ENCODE measurements around the gene SERPINA1. TPM values are rescaled to one million over a fixed set of nuclear protein-coding genes. Genes with fewer than 3 reads are reported as not detected.

Gene SERPINA1
- total RNA-seq, 1 donor from 2014 or later: not detected

DNA sequence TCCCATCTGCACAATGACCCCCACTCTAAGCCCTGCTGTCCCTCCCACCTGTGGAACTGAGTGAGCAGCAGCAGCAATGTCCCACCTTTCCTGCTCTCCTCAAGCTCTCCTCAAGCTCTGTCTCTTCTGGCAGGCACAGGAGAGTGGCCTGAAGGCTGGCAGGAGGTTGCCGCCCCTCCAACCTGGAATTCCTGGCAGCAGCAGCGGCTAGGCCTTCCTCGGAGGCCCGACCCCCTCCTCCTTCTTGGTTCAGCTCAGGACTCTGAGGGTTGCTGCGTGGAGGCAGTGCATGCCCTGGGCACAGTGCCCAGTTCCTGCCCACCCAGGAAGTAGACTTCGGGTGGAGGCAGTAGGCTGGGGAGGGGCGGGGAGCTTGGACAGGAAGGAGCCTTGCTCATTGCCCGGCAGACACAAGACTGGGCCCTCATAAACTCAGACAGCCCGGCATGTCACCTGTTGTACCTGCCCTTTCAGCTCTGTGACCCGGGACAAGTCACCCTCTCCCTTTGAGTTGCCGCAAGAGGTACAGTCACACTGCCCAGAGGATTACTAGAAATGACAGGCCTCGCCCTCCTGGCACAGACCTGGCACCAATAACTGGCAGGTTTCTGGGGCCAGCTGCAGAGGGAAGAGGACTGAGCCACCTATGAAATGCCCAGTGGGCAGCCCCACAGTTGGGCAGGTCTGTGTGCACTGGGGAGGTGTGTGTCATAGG lies 2.1 kb upstream of the SERPINA1 start:
- no peaks in the 10 kb centered on the region for H3K4me1 Mint-ChIP-seq (ENCODE audit: low read depth, unreplicated experiment)
- TF ChIP-seq, protein P1, sequence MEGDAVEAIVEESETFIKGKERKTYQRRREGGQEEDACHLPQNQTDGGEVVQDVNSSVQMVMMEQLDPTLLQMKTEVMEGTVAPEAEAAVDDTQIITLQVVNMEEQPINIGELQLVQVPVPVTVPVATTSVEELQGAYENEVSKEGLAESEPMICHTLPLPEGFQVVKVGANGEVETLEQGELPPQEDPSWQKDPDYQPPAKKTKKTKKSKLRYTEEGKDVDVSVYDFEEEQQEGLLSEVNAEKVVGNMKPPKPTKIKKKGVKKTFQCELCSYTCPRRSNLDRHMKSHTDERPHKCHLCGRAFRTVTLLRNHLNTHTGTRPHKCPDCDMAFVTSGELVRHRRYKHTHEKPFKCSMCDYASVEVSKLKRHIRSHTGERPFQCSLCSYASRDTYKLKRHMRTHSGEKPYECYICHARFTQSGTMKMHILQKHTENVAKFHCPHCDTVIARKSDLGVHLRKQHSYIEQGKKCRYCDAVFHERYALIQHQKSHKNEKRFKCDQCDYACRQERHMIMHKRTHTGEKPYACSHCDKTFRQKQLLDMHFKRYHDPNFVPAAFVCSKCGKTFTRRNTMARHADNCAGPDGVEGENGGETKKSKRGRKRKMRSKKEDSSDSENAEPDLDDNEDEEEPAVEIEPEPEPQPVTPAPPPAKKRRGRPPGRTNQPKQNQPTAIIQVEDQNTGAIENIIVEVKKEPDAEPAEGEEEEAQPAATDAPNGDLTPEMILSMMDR (IDR thresholded peaks at IDR 0.05; ENCODE audit: partially characterized antibody, unreplicated experiment): no peak
- H3K27ac Mint-ChIP-seq (ENCODE audit: unreplicated experiment): no peak overlapping the region
- peaks cover 2% of the 10 kb centered on the region for H3K27me3 Mint-ChIP-seq (ENCODE audit: unreplicated experiment)
- H3K36me3 Mint-ChIP-seq (ENCODE audit: unreplicated experiment): no peaks in the 10 kb centered on the region
- DNase-seq: no peak
- H3K4me3 Mint-ChIP-seq (ENCODE audit: unreplicated experiment): no peak overlapping the region
- peaks cover 4% of the 10 kb centered on the region for H3K9me3 Mint-ChIP-seq (ENCODE audit: unreplicated experiment)

DNA sequence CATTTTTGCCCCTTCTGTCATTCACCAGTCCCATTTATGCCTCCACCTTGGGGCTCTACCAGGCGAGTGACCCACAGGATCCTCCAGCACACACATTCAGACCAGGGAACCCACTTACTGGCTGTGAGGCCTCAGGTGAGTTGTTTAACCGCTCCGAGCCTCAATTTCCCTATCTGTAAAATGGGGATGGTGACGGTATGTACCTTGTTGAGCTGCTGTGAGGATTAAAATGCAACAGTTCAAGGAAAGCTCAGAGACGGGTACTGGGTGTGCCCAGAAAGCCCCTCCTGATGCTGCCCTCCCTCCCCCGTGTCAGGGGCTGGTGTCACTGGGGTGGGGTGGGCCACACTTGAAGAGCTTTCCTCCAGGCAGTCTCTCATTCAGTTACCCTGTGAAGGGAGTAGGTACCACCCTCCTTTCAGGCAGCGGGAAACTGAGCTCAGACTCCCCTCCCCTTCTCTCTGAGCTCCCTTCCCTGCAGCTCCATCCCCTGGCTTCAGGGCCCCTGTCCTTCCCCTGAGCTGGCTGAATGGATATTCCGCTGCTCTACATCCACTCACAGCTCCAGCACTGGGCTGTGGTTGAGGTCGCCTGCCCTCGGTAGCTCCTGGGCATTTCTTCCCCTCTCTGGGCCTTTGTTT lies 1.4 kb upstream of the SERPINA1 start:
- no peaks in the 10 kb centered on the region for H3K4me1 Mint-ChIP-seq (ENCODE audit: low read depth, unreplicated experiment)
- no peak overlapping the region for H3K4me3 Mint-ChIP-seq (ENCODE audit: unreplicated experiment)
- peaks cover 4% of the 10 kb centered on the region for H3K9me3 Mint-ChIP-seq (ENCODE audit: unreplicated experiment)
- H3K27ac Mint-ChIP-seq (ENCODE audit: unreplicated experiment): no peak overlapping the region
- peaks cover 2% of the 10 kb centered on the region for H3K27me3 Mint-ChIP-seq (ENCODE audit: unreplicated experiment)
- DNase-seq: no peak
- H3K36me3 Mint-ChIP-seq (ENCODE audit: unreplicated experiment): no peaks in the 10 kb centered on the region
- TF ChIP-seq, protein P1 (IDR thresholded peaks at IDR 0.05; ENCODE audit: partially characterized antibody, unreplicated experiment): no peak

DNA sequence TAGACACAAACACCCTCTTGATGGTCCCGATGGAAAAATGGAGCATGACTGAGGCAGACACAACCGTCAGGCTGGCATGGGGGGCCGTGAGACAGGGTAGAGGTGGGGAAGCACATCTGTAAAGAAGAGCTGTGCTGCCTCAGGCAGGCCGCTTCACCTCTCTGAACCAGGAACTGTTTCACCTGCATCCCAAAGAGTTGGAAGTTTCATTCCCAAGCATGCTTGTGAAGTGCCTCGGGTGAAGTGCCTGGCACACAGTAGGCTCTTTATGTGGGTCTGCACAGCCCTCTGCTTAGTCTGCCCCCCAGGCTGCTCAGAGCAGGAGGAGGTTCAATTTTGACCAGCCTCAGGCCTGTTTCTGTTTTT lies 685 bp upstream of the SERPINA1 start:
- no peak for DNase-seq
- Mint-ChIP-seq H3K4me3 (ENCODE audit: unreplicated experiment) (no peak overlapping the region), H3K27me3 (ENCODE audit: unreplicated experiment) (peaks cover 2% of the 10 kb centered on the region), H3K36me3 (ENCODE audit: unreplicated experiment) (no peaks in the 10 kb centered on the region), H3K9me3 (ENCODE audit: unreplicated experiment) (peaks cover 4% of the 10 kb centered on the region), H3K27ac (ENCODE audit: unreplicated experiment) (no peak overlapping the region), H3K4me1 (ENCODE audit: low read depth, unreplicated experiment) (no peaks in the 10 kb centered on the region)
- TF ChIP-seq, protein P1 (IDR thresholded peaks at IDR 0.05; ENCODE audit: partially characterized antibody, unreplicated experiment): no peak

DNA sequence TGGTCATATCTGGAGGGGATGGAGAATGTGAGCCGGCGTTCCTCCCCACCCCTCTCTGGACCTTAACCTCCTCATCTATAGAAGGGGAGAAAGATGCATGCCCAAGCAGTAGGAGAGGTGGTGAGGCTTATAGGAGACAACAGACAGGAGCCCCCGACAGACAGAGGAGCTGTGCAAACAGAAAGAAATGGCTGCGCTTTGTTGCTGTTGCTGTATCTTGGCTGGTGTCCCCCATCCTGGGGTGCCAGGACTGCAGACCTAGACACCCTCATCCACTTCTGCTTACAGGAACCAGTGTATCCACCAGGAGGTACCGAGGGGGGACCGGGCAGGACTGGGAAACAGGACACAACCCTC lies 397 bp downstream of the SERPINA1 start:
- no peaks in the 10 kb centered on the region for H3K9me3 Mint-ChIP-seq (ENCODE audit: unreplicated experiment)
- H3K4me3 Mint-ChIP-seq (ENCODE audit: unreplicated experiment): no peak overlapping the region
- no peaks in the 10 kb centered on the region for H3K4me1 Mint-ChIP-seq (ENCODE audit: low read depth, unreplicated experiment)
- H3K36me3 Mint-ChIP-seq (ENCODE audit: unreplicated experiment): no peaks in the 10 kb centered on the region
- peaks cover 2% of the 10 kb centered on the region for H3K27me3 Mint-ChIP-seq (ENCODE audit: unreplicated experiment)
- no peak overlapping the region for H3K27ac Mint-ChIP-seq (ENCODE audit: unreplicated experiment)
- TF ChIP-seq, protein P1 (IDR thresholded peaks at IDR 0.05; ENCODE audit: partially characterized antibody, unreplicated experiment): no peak
- no peak for DNase-seq
